SW480 (cell line): Measurements from ENCODE around the gene STYK1.
"Not testable (repeated sequence)": the region's sequence is repeated elsewhere in the genome, so short reads cannot be mapped to it uniquely, and the experiment has no call there.

Experiments
- DNase-seq: peaks from one replicate; pipeline ENCODE4 v3.0.0-alpha.2; 2016; ENCODE audit warnings: low spot score

The STYK1 gene

GRCh38 chr12:10620078-10620779 lies 53.6 kb downstream of the STYK1 start:
- DNase-seq, result no peak

- peak; percentile 9 for DNase-seq
Observed at GRCh38 chr12:10618338-10618987, 55.4 kb downstream of the STYK1 start.

DNA sequence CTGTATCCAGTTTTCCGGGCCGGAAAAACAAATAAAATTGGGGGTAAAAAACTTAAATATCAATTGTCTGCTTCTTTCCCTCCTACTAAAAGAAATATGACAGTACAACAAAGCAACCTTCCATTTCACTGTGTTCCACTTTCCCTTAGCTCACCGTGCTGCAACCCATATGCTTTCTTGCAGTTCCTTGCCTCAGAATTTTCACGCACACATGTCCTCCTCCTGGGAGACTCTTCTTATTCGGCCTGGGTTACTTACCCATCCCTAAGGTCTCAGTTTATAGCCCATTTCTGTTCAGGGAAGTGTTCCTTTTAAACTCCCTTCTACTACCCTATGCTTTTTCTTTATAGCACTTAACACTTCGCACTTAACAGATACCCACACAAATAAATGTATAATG lies 56.0 kb downstream of the STYK1 start:
- DNase-seq, result no peak

- DNase-seq, result peak; percentile 13
Observed at GRCh38 chr12:10615532-10615931, 58.3 kb downstream of the STYK1 start.

DNA sequence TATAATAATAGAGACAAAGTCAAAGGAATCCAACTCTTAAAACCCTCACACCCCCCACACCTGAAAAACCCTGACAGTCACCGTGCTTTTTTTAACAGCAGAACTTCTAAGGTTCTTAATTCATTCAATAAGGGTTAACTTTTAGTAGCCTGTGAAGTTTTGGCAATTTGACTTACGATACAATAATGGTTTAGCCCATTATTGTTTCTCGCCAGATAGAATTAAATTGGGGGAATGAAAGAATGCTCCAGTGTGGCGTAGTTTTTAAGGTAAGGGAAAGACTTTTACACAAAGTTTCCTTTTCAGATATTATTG lies 59.8 kb downstream of the STYK1 start:
- DNase-seq, result no peak

GRCh38 chr12:10613349-10614055 lies 60.4 kb downstream of the STYK1 start, which contains the start of gene MAGOHB:
MAGOHB (minus strand) TSS chr12:10613609; CDS start chr12:10613532, 77 bp downstream.
- peak; percentile 96 for DNase-seq

DNA sequence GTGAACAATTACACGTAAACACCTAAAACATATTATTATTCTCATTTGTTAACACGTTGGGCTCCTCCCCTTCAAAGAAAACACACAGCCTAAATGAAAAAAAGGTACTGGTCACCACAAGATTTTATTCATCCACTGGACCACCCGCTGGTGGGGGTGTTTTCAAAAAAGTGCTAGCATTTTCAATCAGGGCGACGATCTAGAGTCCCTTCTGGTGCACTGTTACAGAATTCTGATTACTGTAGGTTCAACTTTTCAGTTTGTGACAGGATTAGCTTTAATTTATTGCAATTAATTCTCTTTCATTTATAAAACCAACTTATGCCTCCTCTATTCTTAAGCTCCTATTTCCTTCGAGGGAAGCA lies 60.9 kb downstream of the STYK1 start:
- no peak for DNase-seq

DNA sequence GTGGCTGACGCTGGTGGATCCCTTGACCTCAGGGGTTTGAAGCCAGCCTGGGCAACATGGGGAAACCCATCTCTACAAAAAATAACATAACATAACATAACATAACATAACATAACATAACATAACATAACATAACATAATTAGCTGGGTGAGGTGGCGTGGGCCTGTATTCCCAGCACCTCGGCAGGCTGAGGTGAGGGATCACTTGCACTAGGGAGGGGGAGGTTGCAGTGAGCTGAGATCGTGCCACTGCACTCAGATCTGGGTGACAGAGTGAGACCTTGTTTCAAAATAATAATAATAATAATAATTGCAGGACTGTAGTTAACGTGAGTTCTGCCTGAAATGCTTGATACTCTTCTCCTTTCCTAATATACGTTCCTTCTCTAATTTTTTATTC lies 61.7 kb downstream of the STYK1 start:
- no peak for DNase-seq

- not testable (repeated sequence) for DNase-seq
Observed at GRCh38 chr12:10611258-10611657, 62.6 kb downstream of the STYK1 start.

- DNase-seq, result no peak
Observed at GRCh38 chr12:10610188-10610587, 63.7 kb downstream of the STYK1 start.

- peak; percentile 21 for DNase-seq
Observed at GRCh38 chr12:10607885-10608458, 65.9 kb downstream of the STYK1 start.

- DNase-seq, result no peak
Observed at GRCh38 chr12:10601860-10602259, 72.0 kb downstream of the STYK1 start.

DNA sequence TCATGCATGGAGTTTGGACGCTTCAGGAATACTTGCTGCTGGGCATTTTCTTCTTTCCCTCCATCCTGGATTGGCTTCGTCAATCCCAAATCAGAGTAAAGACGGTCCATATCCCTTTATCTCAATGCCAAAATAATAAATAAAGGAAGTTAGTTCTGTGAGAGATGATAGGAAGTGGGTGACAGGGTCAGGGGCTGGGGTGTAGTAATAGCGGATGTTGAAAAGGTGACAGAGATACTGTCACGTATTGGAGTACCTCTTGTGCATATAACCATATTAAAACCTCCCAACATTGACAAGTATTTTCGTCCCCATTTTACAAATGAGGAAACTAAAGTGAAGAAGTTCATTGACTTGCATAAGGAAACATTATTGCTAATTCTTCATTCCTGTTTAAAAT lies 72.9 kb downstream of the STYK1 start:
- DNase-seq, result no peak

GRCh38 chr12:10595881-10596280 lies 78.0 kb downstream of the STYK1 start:
- no peak for DNase-seq

DNA sequence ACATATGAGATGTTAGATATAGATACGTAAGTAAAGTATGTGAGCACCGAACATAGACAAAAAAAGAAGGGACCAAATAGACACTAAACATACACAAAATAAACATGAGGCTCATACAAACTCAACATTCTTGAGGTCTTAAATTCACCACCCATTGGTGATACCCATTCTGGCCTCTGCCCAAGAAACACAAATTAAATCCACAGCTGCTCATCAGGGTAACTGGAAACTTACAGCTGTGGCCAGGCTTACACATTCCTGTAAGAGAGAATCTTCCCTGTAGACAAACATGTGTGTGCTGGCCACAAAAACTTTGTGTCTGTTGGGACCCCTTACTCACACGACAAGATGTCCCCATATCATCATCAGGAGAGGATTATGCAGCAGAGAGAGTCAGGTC lies 82.9 kb downstream of the STYK1 start:
- no peak for DNase-seq

GRCh38 chr12:10584415-10584814 lies 89.4 kb downstream of the STYK1 start:
- DNase-seq, result peak; percentile 20

DNA sequence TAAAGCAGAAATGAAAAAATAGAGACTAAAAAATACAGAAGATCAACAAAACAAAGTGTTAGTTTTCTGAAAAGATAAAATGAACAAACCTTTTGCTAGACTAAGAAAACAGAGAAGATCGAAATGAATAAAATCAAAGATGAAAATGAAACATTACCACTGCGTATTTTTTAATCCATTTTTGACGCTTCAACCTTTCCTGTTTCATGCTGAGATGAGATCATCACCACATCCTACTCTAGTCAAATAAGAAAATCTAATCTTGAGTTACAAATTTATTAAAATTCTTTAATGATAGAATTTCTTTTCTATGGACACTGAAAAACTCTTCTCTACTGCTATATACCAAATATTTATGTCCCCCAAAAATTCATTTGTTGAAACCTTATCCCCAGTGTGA lies 91.1 kb downstream of the STYK1 start:
- no peak for DNase-seq

GRCh38 chr12:10582133-10582532 lies 91.7 kb downstream of the STYK1 start:
- not testable (repeated sequence) for DNase-seq

GRCh38 chr12:10574307-10574706 lies 99.5 kb downstream of the STYK1 start:
- DNase-seq, result no peak

DNA sequence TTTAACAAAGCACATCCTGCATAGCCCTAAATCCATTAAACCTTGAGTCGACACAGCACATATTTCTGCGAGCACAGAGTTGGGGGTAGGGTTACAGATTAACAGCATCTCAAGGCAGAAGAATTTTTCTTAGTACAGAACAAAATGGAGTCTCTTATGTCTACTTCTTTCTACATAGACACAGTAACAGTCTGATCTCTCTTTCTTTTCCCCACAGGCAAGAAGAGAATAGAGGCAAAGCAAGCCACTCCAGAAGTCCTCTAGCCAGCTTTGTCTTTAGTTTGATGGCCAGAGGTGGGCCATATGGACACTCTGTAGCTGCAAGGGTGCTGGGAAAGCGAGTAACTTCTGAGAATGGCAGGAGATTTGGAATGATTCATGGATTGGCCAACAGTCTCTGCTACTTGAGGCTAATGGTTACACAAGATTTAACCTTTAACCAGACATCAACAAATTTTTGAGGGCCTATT lies 101.8 kb downstream of the STYK1 start:
- DNase-seq, result not testable (repeated sequence)

- no peak for DNase-seq
Observed at GRCh38 chr12:10571141-10571540, 102.7 kb downstream of the STYK1 start.
